B cell (primary cell): ENCODE results near the gene ENOX1. TPM values are rescaled to one million over a fixed set of nuclear protein-coding genes. Genes with fewer than 3 reads are reported as not detected.

Source experiments
- ATAC-seq: fragments of 200-7000 bp; cut with Tn5 transposase; one replicate; pipeline ENCODE4 v1.10.0; 2021; ENCODE audit warnings: low read depth, mild to moderate bottlenecking, moderate number of reproducible peaks, moderate library complexity
- CTCF ChIA-PET: fragments of 350-600 bp; sonication (Branson Sonifier 250); formaldehyde crosslinking; loops from one replicate; lab custom pipeline; 2021; ENCODE audit warnings: antibody characterized with exemption, inconsistent platforms; lab: Charles Lee
- POLR2A ChIA-PET: fragments of 350-600 bp; sonication (Branson Sonifier 250); formaldehyde crosslinking; loops from one replicate; lab custom pipeline; 2021; ENCODE audit warnings: antibody characterized with exemption; lab: Charles Lee
- DNase-seq: peaks from one replicate; pipeline ENCODE4 v3.0.0; 2013
- H2AFZ ChIP-seq: 2 replicates; pipeline ENCODE4 v1.6.1; 2012; ENCODE audit warnings: mild to moderate bottlenecking, low read depth, low read length; ENCODE audit not compliant: insufficient read depth, poor library complexity, severe bottlenecking
- H3K27ac ChIP-seq, 2 donors: 1 replicate in 1 of 2; 2 replicates in 1 of 2; pipeline ENCODE4 v1.5.1; 2012 to 2013; ENCODE audit warnings: low read length in 2 of 2, mild to moderate bottlenecking in 2 of 2, moderate library complexity in 1 of 2
- H3K27me3 ChIP-seq, 4 experiments: fragments of 200-600 bp in 1 of 4; sonication (generic) in 1 of 4; replicated peaks in 1 of 4; 1 replicate in 2 of 4; 2 replicates in 2 of 4; pipeline versions ENCODE4 v1.6.1 to v1.7.0; 2013 to 2016; ENCODE audit warnings: low read length in 3 of 4, mild to moderate bottlenecking in 2 of 4, mixed read lengths in 1 of 4, moderate library complexity in 1 of 4; ENCODE audit not compliant: insufficient read depth in 4 of 4, control insufficient read depth in 3 of 4; ENCODE audit errors: control extremely low read depth in 1 of 4
- H3K36me3 ChIP-seq, 2 experiments: replicated peaks in 1 of 2; 1 replicate in 1 of 2; 2 replicates in 1 of 2; pipeline versions ENCODE4 v1.6.1 to v1.7.1; 2013; ENCODE audit warnings: low read length in 1 of 2; ENCODE audit not compliant: insufficient read depth in 2 of 2, control insufficient read depth in 1 of 2; ENCODE audit errors: control extremely low read depth in 1 of 2, extremely low read depth in 1 of 2
- H3K4me1 ChIP-seq, 2 donors: fragments of 200-600 bp in 1 of 2; sonication (generic) in 1 of 2; 1 replicate in 1 of 2; 2 replicates in 1 of 2; pipeline versions ENCODE4 v1.5.1 to v1.6.1; 2013 to 2017; ENCODE audit warnings: low read length in 2 of 2; ENCODE audit not compliant: control insufficient read depth in 2 of 2, insufficient read depth in 2 of 2
- H3K4me2 ChIP-seq: replicated peaks from 2 replicates; pipeline ENCODE3; 2012; ENCODE audit warnings: mild to moderate bottlenecking, low read depth, low read length; ENCODE audit not compliant: poor library complexity, severe bottlenecking
- H3K4me3 ChIP-seq, 5 experiments: fragments of 200-600 bp in 1 of 5; sonication (generic) in 1 of 5; 1 replicate in 3 of 5; 2 replicates in 2 of 5; pipeline versions ENCODE4 v1.5.1 to v1.7.0; 2011 to 2016; ENCODE audit warnings: low read length in 4 of 5, mild to moderate bottlenecking in 4 of 5, low read depth in 2 of 5, control low read depth in 1 of 5, moderate library complexity in 1 of 5; ENCODE audit not compliant: insufficient read depth in 1 of 5; ENCODE audit errors: control extremely low read depth in 1 of 5, extremely low read depth in 1 of 5
- H3K79me2 ChIP-seq: fragments of 200-600 bp; sonication (generic); one replicate; pipeline ENCODE4 v1.6.0; 2016; ENCODE audit warnings: low read length; ENCODE audit not compliant: control insufficient read depth, insufficient read depth
- H3K9ac ChIP-seq: fragments of 200-600 bp; sonication (generic); 2 replicates; pipeline ENCODE4 v1.6.1; 2017; ENCODE audit warnings: mild to moderate bottlenecking, low read length, moderate library complexity
- H3K9me3 ChIP-seq, 3 donors: one replicate each; pipeline versions ENCODE4 v1.6.1 to v1.7.1; 2013; ENCODE audit warnings: low read length in 2 of 3; ENCODE audit not compliant: control insufficient read depth in 2 of 3, insufficient read depth in 1 of 3; ENCODE audit errors: control extremely low read depth in 1 of 3
- H4K20me1 ChIP-seq: 2 replicates; pipeline ENCODE4 v1.6.0; 2012; ENCODE audit warnings: mild to moderate bottlenecking, low read length; ENCODE audit not compliant: insufficient read depth, control insufficient read depth, poor library complexity, severe bottlenecking
- H3K27ac Mint-ChIP-seq: one replicate; pipeline ENCODE4 v1.8.0; 2021; ENCODE audit warnings: mixed read lengths
- H3K27me3 Mint-ChIP-seq: one replicate; pipeline ENCODE4 v1.8.0; 2021; ENCODE audit warnings: mixed read lengths
- H3K4me1 Mint-ChIP-seq: one replicate; pipeline ENCODE4 v1.8.0; 2021; ENCODE audit warnings: mixed read lengths
- H3K4me3 Mint-ChIP-seq: one replicate; pipeline ENCODE4 v1.8.0; 2021; ENCODE audit warnings: mixed read lengths
- H3K9me3 Mint-ChIP-seq: one replicate; pipeline ENCODE4 v1.8.0; 2022; ENCODE audit warnings: mixed read lengths; ENCODE audit not compliant: insufficient read depth
- CTCF ChIP-seq: fragments of 200-600 bp; IDR thresholded peaks from one replicate; pipeline ENCODE4 v1.8.0; 2022; ENCODE audit warnings: antibody characterized with exemption, mild to moderate bottlenecking
- EZH2 ChIP-seq: IDR thresholded peaks from 2 replicates; pipeline ENCODE4 v1.6.1; 2012; ENCODE audit warnings: borderline replicate concordance, low read depth, mild to moderate bottlenecking, moderate library complexity, low read length; ENCODE audit not compliant: insufficient read depth, poor library complexity, severe bottlenecking
- WGBS: methylation state at CpG from one replicate; pipeline ENCODE4 v1.1.5; 2013; ENCODE audit warnings: missing lambda C conversion rate; ENCODE audit not compliant: insufficient coverage; 5-methylcytosine and 5-hydroxymethylcytosine counted together
- intact Hi-C: fragments of 100-400 bp; cut with micrococcal nuclease; formaldehyde crosslinking; loops from one replicate; pipeline ENCODE4 v1.10.0; 2022
- polyA plus RNA-seq: library from polyadenylated mRNA; depleted of rRNA; stranded (reverse); fragments of >200 nt; gene quantifications from 2 replicates; pipeline ENCODE4 v1.2.3, GENCODE V29; 2012
- total RNA-seq, 2 donors: library from RNA; stranded (reverse); fragments of 120-200 nt in 1 of 2; gene quantifications; 1 replicate in 1 of 2; 2 replicates in 1 of 2; pipeline versions ENCODE4 v1.2.3 to v1.2.4, GENCODE V29; 2013 to 2022

Gene ENOX1
- total and polyA plus RNA-seq, 2 donors (not counting 1 experiment from before 2014, with no cell fraction given): not detected

DNA sequence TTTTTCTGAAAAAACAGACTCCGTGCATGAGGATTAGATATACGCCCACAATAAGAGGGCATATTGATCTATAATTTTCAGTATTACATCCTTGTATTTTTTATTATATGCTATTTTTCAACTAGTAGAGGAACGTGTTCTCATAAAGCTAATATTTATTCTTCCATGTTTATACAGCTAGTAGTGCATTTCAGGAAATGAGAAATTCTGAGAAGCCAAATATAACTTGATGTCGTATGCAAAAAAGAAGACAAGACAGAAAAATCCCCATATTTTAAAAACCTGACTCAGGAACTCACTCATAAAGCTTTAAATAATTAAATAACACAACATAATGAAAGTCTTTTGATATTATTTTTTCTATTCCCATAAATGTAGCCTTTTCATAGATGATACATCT lies 308.6 kb downstream of the ENOX1 start:
- POLR2A ChIA-PET: no interaction called here
- H3K79me2 ChIP-seq: no peaks in the 10 kb centered on the region
- no peaks in the 10 kb centered on the region for H3K9me3 ChIP-seq
- no peaks in the 10 kb centered on the region for H4K20me1 ChIP-seq
- no peaks in the 10 kb centered on the region for H3K27me3 ChIP-seq
- ATAC-seq (no peak), DNase-seq (no peak)
- Mint-ChIP-seq H3K9me3 (no peaks in the 10 kb centered on the region), H3K27ac (no peak overlapping the region), H3K27me3 (peaks cover 7% of the 10 kb centered on the region), H3K4me3 (no peak overlapping the region), H3K4me1 (no peaks in the 10 kb centered on the region)
- CTCF ChIA-PET: no interaction called here
- TF ChIP-seq CTCF (no peak), EZH2 (no peak)
- H3K9ac ChIP-seq: no peak overlapping the region
- H3K4me1 ChIP-seq: no peaks in the 10 kb centered on the region
- H3K4me2 ChIP-seq: no peak overlapping the region
- no peak overlapping the region for H3K4me3 ChIP-seq
- H3K27ac ChIP-seq: no peak overlapping the region
- H2AFZ ChIP-seq: no peak overlapping the region
- intact Hi-C loops: no loop called here
- H3K36me3 ChIP-seq: no peaks in the 10 kb centered on the region
- WGBS: no CpG with 5 or more reads among the region's 4 CpGs

- Mint-ChIP-seq H3K27me3 (peaks cover 16% of the 10 kb centered on the region), H3K9me3 (no peaks in the 10 kb centered on the region)
These were observed 311.6 kb downstream of the ENOX1 start for GRCh38 chr13:43475140-43475539.

More at GRCh38 chr13:43475140-43475539, 311.6 kb downstream of the ENOX1 start:
- Mint-ChIP-seq H3K4me1 (no peaks in the 10 kb centered on the region), H3K4me3 (no peak overlapping the region), H3K27ac (no peak overlapping the region)
- H3K4me1 ChIP-seq: no peaks in the 10 kb centered on the region
- no peak for TF ChIP-seq EZH2
- no peak for TF ChIP-seq CTCF
- no peak for ATAC-seq
- H3K4me2 ChIP-seq: no peak overlapping the region
- H2AFZ ChIP-seq: no peak overlapping the region
- H3K27me3 ChIP-seq: no peaks in the 10 kb centered on the region
- H3K36me3 ChIP-seq: no peaks in the 10 kb centered on the region
- H4K20me1 ChIP-seq: no peaks in the 10 kb centered on the region
- no CpG with 5 or more reads among the region's 2 CpGs for WGBS
- POLR2A ChIA-PET: no interaction called here
- intact Hi-C loops: no loop called here
- H3K9me3 ChIP-seq: no peaks in the 10 kb centered on the region
- H3K9ac ChIP-seq: no peak overlapping the region
- CTCF ChIA-PET: no interaction called here
- no peak overlapping the region for H3K4me3 ChIP-seq
- no peak overlapping the region for H3K27ac ChIP-seq
- H3K79me2 ChIP-seq: no peaks in the 10 kb centered on the region
- DNase-seq: no peak
